Fibroblast of mammary gland (primary cell): ENCODE measurements around the gene PARK7.

Source experiments
- DNase-seq: peaks from one replicate; pipeline ENCODE4 v3.0.0-alpha.2; 2010; ENCODE audit warnings: low read depth
- H3K4me3 ChIP-seq: 2 replicates; pipeline ENCODE4 v1.5.1; 2011; ENCODE audit warnings: low read depth, mild to moderate bottlenecking, low read length, moderate library complexity; ENCODE audit not compliant: control insufficient read depth
- CTCF ChIP-seq: conservative IDR thresholded peaks from 2 replicates; pipeline ENCODE4 v1.5.1; 2011; ENCODE audit warnings: low read depth, low read length, inconsistent platforms; ENCODE audit not compliant: control insufficient read depth, insufficient read depth

Gene PARK7

GRCh38 chr1:8002921-8003320 is 41.4 kb downstream of the PARK7 start:
- H3K4me3 ChIP-seq = no peak overlapping the region
- peak; percentile 2 for DNase-seq
- TF ChIP-seq CTCF = no peak

GRCh38 chr1:8003438-8004112 is 42.1 kb downstream of the PARK7 start:
- H3K4me3 ChIP-seq = no peak overlapping the region
- peak; percentile 40 for DNase-seq
- no peak for TF ChIP-seq CTCF

GRCh38 chr1:8004113-8004802 is 42.7 kb downstream of the PARK7 start:
- TF ChIP-seq CTCF = no peak
- DNase-seq = no peak
- peak overlapping the region; percentile 19 for H3K4me3 ChIP-seq

GRCh38 chr1:8004803-8005573 is 43.5 kb downstream of the PARK7 start:
- H3K4me3 ChIP-seq = peak overlapping the region; percentile 19
- DNase-seq = peak; percentile 100
- TF ChIP-seq CTCF = no peak

GRCh38 chr1:8006037-8006963 is 44.8 kb downstream of the PARK7 start:
- TF ChIP-seq CTCF = no peak
- DNase-seq = peak; percentile 45
- H3K4me3 ChIP-seq = no peak overlapping the region
